Amniotic stem cell (primary cell): ENCODE data around the gene PID1.

Source experiments
- DNase-seq: peaks from one replicate; lab custom pipeline; 2025; lab: John Stamatoyannopoulos, UW

PID1 gene

GRCh38 chr2:229009816-229010215 is 261.3 kb downstream of the PID1 start:
- DNase-seq: no peak

DNA sequence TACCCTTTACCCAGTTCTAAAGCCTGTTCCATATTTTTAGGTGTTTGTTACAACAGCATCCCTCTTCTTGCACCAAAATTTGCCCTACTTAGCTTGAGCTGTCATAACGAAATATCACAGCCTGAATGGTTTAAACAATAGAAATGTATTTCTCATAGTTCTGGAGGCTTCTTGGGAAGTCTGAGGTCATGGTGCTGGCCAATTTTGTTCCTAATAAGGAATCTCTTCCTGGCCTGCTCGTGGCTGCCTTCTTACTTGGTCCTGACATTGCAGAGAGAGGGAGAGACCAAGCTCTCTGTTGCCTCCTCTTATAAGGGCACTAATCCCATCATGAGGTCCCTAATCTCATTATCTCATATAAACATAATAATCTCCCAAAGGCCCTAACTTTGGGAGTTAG is 267.8 kb downstream of the PID1 start:
- no peak for DNase-seq

DNA sequence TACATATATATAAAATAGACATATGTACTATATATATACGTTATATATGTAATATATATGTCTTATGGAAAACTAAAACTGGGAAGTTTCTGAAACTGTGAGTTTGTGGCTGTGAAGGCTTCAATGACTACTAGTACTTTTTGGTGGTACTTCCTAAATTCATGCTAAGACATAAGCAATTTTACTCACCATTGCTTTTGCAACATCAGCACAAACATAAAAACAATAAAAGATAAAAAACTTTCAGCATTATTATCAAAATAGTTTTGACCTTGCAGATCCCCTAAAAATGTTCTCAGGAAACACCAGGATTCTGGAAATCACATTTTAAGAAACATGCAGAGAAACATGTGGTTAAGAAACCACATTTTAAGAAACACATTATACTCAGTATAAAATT is 269.9 kb downstream of the PID1 start:
- no peak for DNase-seq

- DNase-seq: no peak
Measured at GRCh38 chr2:228999326-228999725, 271.8 kb downstream of the PID1 start.

GRCh38 chr2:228988786-228989185 is 282.3 kb downstream of the PID1 start:
- DNase-seq: no peak

GRCh38 chr2:228987441-228988155 is 283.5 kb downstream of the PID1 start:
- DNase-seq: no peak

DNA sequence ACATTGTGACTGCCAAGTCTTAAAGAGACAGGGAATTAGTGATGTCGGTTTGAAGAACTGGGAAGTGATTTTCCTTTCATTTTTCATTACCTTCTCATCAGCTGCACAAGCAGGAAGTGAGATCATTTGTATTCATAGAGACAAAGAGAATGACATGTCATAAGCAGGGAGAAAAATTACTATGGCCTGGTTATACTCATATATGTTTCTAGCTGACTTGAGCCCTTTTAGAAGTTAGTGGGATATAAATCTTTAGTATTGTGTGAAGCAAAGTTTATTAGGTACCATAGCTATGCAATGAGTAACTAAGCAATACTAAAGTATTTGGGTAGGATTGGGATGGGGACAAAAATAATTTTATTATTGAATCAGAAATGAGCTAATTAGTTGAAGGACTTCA is 284.1 kb downstream of the PID1 start:
- DNase-seq: no peak

DNA sequence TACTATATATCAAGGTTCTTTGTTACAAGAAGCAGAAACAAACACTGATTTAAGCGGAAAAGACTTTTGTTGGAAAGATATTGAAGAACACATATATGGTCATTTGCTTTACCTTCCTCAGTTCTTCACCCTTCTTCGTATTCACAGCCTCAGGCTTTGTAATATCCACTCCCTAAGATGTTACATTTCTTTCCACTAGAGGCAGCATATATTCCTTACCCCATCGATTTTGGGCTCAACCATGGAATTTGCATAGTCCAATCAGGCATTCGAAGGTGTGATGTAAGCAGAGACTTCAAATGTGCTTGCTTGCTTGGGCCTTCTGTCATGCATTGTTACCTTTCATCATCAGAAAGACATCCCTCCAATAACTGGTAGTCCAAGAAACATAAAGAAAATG is 287.4 kb downstream of the PID1 start:
- DNase-seq: no peak

GRCh38 chr2:228974169-228974568 is 296.9 kb downstream of the PID1 start:
- no peak for DNase-seq
